Cerebellar nuclear complex (tissue), 1 donor: ENCODE data around the gene MEX3A.
"Not testable (repeated sequence)": the region's sequence is repeated elsewhere in the genome, so short reads cannot be mapped to it uniquely, and the experiment has no call there.

Experiments used
- DNase-seq, 2 experiments: peaks; one replicate each; lab custom pipeline; 2025; lab: John Stamatoyannopoulos, UW

The MEX3A gene

DNA sequence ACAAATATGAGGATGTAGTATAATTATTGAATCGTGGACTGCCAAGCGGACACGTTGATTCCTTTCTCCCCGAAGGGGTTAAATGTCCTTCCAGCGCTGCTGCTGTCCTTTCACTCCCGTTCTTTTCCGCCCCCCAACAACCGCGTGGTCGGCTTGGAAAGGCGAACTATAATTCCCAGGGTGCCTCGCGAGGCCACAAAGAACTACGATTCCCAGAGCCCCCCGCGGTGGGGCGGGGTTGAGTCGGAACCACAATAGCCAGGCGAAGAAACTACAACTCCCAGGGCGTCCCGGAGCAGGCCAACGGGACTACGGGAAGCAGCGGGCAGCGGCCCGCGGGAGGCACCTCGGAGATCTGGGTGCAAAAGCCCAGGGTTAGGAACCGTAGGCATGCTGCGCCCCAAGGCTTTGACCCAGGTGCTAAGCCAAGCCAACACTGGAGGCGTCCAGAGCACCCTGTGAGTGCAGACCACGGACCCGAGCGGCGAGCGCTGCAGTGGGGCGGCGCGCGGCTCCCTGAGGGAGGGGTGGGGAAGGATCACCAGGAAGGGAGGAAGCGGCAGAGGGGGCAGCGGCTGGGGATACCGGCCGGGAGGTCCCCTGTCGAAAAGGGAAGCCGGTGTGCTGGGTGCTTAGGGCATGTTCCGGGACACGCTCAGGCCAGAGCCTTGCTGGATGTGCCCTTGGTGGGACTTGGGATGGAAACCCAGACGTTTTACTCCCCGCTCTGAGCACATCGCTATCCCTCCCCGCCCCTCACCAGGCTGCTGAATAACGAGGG is 27.6 kb downstream of the MEX3A start, which contains the start of gene LAMTOR2:
LAMTOR2 (plus strand) TSS at position 283 of the 781 bp plus-strand sequence; CDS start at position 391, 108 bp downstream.
- peak; percentile 79 to 95 for DNase-seq

DNA sequence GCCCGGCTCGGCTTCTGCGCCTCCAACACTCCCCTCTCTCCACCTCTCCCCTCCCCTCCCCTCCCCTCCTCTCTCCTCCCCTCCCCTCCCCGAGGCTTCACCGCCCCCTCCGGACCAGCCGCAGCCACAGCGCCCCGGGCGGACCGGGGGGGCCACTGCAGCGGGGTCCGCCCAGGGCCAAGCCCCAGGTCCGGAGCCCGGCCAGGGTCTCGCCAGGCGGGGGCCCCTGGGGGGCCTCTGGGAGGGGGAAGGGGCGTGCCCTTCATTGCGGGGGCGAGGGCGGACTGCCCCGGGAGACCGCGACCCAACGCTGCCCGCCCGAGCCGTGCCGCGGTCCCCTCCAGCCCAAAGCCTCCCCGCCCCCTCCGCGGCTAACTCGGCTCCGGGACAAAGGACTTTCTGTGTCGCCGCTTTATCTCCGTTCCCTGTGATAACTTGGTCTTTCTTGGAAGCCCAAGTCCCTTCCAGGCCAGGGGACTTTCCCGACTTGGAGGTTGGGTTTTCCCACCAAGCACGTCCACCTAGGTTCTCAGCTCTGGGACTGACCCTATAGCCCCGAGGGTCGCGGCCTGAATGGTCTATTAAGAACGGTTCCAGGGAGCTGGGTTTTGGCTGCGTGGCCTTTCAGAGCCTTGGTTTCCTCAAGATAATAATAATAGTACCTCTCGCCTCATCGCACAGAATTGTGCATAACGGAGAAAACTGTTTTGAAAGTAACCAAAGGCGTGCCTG is 28.3 kb downstream of the MEX3A start, which contains the start of gene UBQLN4:
UBQLN4 (minus strand) TSS at position 31 of the 732 bp plus-strand sequence. CDS start 97 bp downstream, outside the sequence.
- DNase-seq, result peak in 1 of 2 experiments; percentile 58

DNA sequence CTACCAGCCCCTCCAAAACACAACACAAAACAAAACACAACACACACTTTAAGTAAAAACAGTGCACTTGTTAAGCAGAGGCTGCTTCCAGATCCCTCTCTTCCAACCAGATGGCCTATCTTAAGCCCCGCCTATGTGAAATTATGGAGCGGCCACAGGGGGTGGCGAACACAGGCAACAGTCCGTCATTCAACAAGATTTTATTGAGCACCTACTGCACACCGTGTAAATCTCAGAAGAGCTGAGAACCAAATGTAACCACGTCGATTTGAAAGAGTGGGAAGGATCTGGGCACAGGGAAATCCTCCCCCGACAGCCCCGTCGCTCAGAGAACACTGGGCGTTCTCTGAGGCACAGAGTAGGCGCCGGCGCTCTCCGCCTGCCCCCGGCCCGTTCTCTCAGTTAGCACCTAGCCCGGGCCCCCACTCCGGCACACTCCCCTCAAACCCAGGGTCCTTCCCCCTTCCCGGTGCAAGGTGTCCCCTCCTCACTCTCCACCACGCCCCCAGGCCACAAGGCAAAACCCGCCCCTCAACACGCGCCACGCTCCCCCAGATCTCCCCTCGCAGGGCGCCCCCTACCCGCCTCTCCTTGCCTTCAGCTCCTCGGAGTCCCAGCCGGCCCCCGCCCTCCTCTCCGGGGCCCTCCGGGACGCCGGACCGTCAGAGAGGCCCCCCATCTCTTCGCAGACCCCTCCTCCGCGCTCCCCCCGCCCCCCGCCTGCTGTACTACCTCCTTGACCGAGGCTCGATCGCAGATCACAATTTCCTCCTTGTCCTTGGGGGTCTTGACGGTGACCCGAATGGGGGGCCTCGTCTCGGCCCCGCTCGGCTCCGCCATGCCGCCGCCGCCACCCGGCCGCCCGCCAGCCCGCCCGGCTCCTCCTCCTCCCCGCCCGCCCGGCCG is 29.1 kb downstream of the MEX3A start:
- no peak for DNase-seq

DNA sequence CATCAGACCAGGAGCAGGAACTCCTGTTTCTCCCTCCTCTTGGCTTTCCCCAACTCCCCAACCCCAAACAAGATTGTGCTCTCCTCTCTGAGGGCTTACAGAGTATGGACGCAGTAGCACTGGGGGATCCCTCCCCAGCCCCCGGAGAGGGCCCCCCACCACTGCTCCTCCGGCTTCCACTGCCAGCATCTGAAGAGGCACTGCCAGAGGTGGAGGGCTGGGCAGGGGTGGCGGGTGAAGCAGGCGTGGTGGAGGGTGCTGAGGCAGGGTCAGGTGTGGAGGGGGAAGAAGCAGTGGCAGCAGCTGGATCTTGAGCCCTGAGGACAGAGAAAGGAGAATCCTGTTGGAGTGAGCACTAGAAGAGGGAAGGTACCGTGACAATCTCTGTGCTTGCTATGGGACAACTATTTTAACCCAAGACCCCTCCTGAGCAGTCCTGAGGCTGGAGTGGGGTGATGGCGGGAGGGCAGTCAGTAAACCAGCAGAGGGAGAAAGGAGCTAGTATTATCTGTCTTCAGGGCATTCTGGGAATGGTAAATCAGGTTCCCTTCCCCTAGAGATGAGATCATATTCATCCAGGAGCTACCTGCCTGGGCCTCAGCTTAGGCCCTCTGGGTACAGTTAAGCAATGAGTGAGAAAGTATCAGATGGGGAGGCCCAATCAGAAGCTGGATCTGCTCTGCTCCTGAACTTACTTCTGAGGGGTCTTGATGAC is 31.1 kb downstream of the MEX3A start:
- no peak for DNase-seq

DNA sequence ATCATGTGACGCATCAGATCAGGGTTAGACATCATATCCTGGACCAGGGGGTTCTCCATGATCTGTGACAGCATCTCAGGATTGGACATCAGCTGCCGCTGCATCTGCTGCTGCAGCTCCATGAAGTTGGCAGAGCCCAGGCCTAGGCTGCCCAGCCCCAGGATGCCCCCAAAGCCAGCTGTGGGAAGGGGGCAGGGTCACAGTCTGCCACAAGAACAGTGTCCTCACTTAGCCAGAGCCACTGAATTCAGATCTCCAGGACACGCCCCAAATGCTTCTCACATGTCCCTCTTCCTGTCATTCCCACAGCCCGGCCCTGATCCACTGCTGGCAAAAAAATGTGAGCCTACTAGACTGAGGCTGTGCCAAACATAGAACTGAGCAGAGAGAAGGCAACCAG is 31.9 kb downstream of the MEX3A start:
- DNase-seq, result no peak

DNA sequence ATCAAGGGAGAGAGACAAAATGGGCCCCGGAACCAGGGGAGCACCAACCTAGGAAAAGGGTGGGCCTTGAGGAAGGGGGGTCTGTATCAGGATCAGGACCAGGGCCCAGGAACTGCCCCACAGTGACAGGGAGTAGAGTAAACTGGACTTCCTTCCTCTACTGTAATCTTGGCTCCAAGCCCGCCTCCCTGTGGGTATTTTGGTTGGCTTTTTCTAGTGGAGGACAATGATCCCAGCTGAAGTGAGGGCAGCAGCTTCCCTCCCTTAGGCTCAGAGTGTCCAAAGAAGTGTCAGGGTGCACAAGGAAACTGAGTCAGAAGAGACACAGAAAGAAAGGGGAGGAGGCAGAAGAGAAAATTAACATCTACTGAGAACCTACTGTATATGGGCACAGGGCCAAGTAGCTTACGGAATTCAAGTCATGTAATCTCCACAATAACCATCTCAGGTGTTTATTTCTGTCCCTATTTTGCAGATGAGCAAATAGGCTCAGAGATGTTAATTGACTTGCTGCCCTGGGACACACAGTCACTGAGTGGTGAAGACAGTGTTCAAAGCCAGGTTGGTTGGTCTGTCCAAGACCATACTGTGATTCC is 33.5 kb downstream of the MEX3A start:
- no peak for DNase-seq

DNA sequence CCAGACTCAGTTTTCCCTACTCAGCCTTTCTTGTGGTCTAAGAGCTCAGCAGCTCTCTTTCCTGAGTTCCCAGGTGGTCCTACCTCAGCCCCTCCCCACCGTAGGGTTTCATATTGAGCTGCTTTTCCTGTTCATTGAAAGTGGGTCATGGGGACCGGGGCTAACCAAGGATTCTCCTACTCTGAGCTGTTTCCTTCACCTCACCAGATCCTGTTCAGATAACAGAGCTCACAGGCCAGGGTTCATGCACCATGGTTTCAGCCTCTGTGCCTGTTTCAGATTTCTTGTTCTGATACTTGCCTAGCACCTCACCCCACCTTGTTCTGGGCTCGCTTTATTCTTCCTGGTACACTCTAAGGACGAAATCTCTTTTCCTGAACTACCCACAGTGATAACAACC is 37.2 kb downstream of the MEX3A start:
- DNase-seq, result no peak

DNA sequence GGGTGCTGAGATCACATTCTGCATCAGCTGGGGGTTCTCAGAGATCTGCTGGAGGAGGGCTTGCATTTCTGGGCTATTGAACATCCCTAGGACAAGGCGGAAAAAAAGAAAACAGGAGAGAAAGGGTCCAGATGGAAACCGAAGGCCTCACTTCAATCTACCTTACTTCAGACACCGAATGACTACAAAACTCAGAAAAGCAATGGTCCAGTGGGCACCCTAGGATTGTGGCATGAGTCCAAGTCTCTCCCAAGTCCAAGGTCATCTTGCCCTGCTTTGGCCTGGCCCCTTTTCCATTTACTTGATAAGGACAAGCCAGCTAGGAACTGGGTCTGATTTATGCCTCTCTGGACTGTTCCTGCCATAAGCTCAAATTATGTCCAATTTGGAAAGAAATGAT is 39.4 kb downstream of the MEX3A start:
- no peak for DNase-seq

DNA sequence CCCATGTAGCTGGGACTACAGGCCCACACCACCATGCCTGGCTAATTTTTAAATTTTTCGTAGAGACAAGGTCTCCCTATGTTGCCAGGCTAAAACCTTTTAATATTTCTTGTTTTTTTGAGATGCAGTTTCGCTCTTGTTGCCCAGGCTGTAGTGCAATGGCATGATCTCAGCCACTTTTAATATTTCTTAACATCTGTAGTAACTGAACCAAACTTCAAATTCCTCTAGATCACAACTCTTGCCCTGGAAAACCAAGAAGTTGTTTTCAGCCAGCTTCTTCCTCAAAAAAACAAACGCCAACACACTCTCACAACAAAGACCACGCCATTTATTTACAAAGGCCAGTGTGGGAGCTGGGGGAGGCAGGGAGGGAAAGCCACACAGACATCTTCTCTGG is 47.3 kb downstream of the MEX3A start:
- DNase-seq, result not testable (repeated sequence)

DNA sequence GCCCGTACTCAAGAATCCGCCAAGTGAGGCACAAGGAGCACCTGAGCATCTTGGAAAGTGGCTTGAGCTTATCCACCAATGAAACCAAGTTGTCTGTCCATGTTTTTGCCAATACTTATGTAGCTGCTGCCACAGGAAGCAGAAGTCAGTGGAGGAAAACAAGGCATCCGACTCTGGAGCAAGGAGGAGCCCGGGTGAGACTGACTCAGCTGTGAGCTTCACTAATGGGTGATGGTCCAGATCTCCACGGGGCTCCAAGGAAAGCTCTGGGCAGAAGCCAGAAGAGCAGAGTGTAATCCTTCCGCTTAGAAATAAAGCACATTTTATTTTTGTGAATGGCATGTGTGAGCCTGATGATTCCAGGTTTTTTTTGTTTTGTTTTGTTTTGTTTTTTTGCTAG is 49.3 kb downstream of the MEX3A start:
- no peak for DNase-seq

DNA sequence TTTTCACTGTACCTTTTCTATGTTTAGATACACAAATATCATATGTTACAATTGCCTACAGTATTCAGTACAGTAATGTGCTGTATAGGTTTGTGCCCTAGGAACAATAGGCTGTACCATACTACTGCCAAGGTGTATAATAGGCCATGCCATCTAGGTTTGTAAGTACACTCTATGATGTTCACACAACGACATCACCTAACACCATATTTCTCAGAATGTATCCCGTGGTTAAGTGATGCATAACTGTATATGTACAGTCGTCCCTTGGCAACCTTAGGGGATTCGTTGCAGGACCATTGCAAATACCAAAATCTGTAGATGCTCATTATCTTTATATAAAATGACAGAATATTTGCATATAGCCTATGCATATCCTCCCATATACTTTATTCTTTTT is 55.7 kb downstream of the MEX3A start:
- DNase-seq, result no peak

DNA sequence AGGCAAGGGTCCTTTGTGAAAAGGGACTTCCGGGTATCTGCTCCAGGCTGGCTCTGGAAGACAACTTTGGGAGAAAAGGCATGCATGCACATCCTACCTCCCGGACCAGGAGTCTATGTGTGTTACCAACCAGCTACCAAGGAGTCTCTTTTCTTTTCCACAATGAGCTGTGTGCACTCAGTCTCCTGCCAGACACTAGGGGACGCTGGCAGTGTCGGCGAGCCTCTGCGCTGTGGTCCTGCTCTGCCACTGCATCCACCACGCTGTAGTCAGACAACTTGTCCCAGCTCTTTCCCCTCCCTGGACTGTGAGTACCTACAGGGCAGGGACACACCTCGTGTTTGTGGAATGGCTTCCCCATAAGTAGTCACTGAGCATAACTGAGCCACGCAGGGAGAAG is 56.4 kb downstream of the MEX3A start:
- no peak for DNase-seq

DNA sequence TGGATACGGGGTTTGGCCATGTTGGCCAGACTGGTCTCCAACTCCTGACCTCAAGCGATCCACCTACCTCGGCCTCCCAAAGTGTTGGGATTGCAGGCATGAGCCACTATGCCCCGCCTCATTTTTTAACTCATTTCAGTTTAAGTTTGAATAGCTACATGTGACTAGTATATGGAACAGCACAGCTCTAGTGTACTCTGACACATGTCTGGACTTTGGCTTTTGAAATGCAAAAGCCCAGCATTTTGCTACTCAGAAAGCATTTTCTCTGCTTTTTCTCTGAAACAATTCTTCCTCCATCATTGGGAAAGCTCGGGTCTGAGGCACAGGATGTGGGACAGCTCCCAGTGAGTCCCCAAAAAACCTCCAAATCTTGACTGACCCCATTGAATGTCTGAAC is 57.5 kb downstream of the MEX3A start:
- DNase-seq, result no peak
